GM12878 (cell line): ENCODE measurements around the gene CALHM3. TPM values are rescaled to one million over a fixed set of nuclear protein-coding genes. Genes with fewer than 3 reads are reported as not detected.

Experiments
- ATAC-seq: fragments of 200-7000 bp; cut with Tn5 transposase; 3 replicates; pipeline ENCODE4 v1.9.1; 2020; ENCODE audit warnings: mild to moderate bottlenecking, moderate library complexity
- BruUV-seq: library from RNA; stranded (reverse); fragments of 400-500 nt; replicated peaks from 2 replicates; lab custom pipeline; 2021; lab: Mats Ljungman, UMichigan
- CTCF ChIA-PET: fragments of 300-600 bp; sonication (Branson Sonifier 250); formaldehyde crosslinking; extraction: SDS; loops from one replicate; lab custom pipeline; 2021; ENCODE audit warnings: inconsistent platforms; lab: Yijun Ruan, JAX
- POLR2A ChIA-PET: fragments of 350-600 bp; formaldehyde crosslinking; extraction: SDS; loops from one replicate; lab custom pipeline; 2021; ENCODE audit warnings: inconsistent platforms; lab: Charles Lee
- RAD21 ChIA-PET: fragments of 300-600 bp; sonication (Branson Sonifier 250); formaldehyde crosslinking; loops from one replicate; lab custom pipeline; 2023; ENCODE audit warnings: antibody characterized with exemption; ENCODE audit not compliant: unreplicated experiment; lab: Charles Lee
- SMC1A ChIA-PET: fragments of 300-600 bp; sonication (Branson Sonifier 250); formaldehyde crosslinking; loops from one replicate; lab custom pipeline; 2023; ENCODE audit not compliant: unreplicated experiment, uncharacterized antibody; lab: Charles Lee
- DNase-seq: peaks from one replicate; pipeline ENCODE4 v3.0.0-alpha.2; 2011; ENCODE audit warnings: low read depth, low spot score
- FAIRE-seq: peaks from 3 replicates; lab custom pipeline; 2011; peaks lifted over from hg19 to GRCh38; lab: Jason Lieb, UNC
- H2AFZ ChIP-seq: 2 replicates; pipeline ENCODE4 v1.6.0; 2011; ENCODE audit warnings: low read depth, low read length, control low read depth; ENCODE audit not compliant: control insufficient read depth
- H3K27ac ChIP-seq: 2 replicates; pipeline ENCODE4 v1.5.1; 2011; ENCODE audit warnings: control low read depth; ENCODE audit not compliant: control insufficient read depth, insufficient read depth
- H3K27me3 ChIP-seq, 2 experiments: replicated peaks in 1 of 2; 2 replicates each; pipeline versions ENCODE4 v1.6.0 to v1.6.1; 2011; ENCODE audit warnings: low read length in 1 of 2; ENCODE audit not compliant: control insufficient read depth in 2 of 2, insufficient read depth in 2 of 2
- H3K36me3 ChIP-seq, 2 experiments: 2 replicates each; pipeline ENCODE4 v1.5.1; 2011; ENCODE audit warnings: low read length in 1 of 2; ENCODE audit not compliant: control insufficient read depth in 2 of 2, insufficient read depth in 2 of 2
- H3K4me1 ChIP-seq: 2 replicates; pipeline ENCODE4 v1.6.1; 2011; ENCODE audit warnings: mild to moderate bottlenecking, low read length, moderate library complexity, mixed read lengths; ENCODE audit not compliant: control insufficient read depth, insufficient read depth
- H3K4me2 ChIP-seq: 2 replicates; pipeline ENCODE4 v1.6.0; 2011; ENCODE audit warnings: control low read depth; ENCODE audit not compliant: control insufficient read depth, insufficient read depth
- H3K4me3 ChIP-seq: fragments of 200-600 bp; sonication (generic); 2 replicates; pipeline ENCODE4 v1.5.1; 2016
- H3K79me2 ChIP-seq: 2 replicates; pipeline ENCODE4 v1.6.0; 2011; ENCODE audit warnings: low read length; ENCODE audit not compliant: control insufficient read depth, insufficient read depth
- H3K9ac ChIP-seq: 2 replicates; pipeline ENCODE4 v1.8.0; 2011; ENCODE audit warnings: low read length, control low read depth, mixed read lengths; ENCODE audit not compliant: control insufficient read depth, insufficient read depth
- H3K9me3 ChIP-seq: replicated peaks from 3 replicates; pipeline ENCODE4 v1.5.1; 2011; ENCODE audit warnings: mild to moderate bottlenecking, low read length; ENCODE audit not compliant: control insufficient read depth, insufficient read depth
- H4K20me1 ChIP-seq: 2 replicates; pipeline ENCODE4 v1.6.0; 2011; ENCODE audit not compliant: control insufficient read depth, insufficient read depth
- CBX3 ChIP-seq: fragments of 200-600 bp; sonication (generic); IDR thresholded peaks from 2 replicates; pipeline ENCODE4 v1.6.1; 2016; ENCODE audit warnings: low read depth, borderline replicate concordance
- CBX5 ChIP-seq: sonication (generic); IDR thresholded peaks from 2 replicates; pipeline ENCODE4 v1.6.1; 2016; ENCODE audit warnings: low read depth, moderate library complexity, mild to moderate bottlenecking, inconsistent platforms
- CHD4 ChIP-seq: fragments of 200-600 bp; sonication (generic); IDR thresholded peaks from 2 replicates; pipeline ENCODE4 v1.6.1; 2016; ENCODE audit warnings: mild to moderate bottlenecking
- ESRRA ChIP-seq: IDR thresholded peaks from 2 replicates; pipeline ENCODE4 v1.6.1; 2012; ENCODE audit warnings: mild to moderate bottlenecking, low read length, improper control_type of control experiment
- IKZF1 ChIP-seq: fragments of 450-650 bp; conservative IDR thresholded peaks from 2 replicates; pipeline ENCODE4 v1.6.1; 2017; ENCODE audit warnings: antibody characterized with exemption, mild to moderate bottlenecking
- MXI1 ChIP-seq: fragments of 150-350 bp; IDR thresholded peaks from 2 replicates; pipeline ENCODE4 v1.6.1; 2011; ENCODE audit warnings: low read depth, mild to moderate bottlenecking, inconsistent platforms, low read length, improper control_type of control experiment
- MYC ChIP-seq: IDR thresholded peaks from 2 replicates; pipeline ENCODE4 v1.6.1; 2011; ENCODE audit warnings: mild to moderate bottlenecking, low read length, moderate library complexity, inconsistent platforms; ENCODE audit not compliant: insufficient read depth, insufficient replicate concordance, insufficient read length, severe bottlenecking
- NFXL1 ChIP-seq: fragments of 450-650 bp; IDR thresholded peaks from 2 replicates; pipeline ENCODE4 v1.6.1; 2017; ENCODE audit warnings: antibody characterized with exemption, mild to moderate bottlenecking, borderline replicate concordance
- RAD51 ChIP-seq: fragments of 450-650 bp; IDR thresholded peaks from 2 replicates; pipeline ENCODE4 v1.6.1; 2016; ENCODE audit warnings: moderate library complexity, mild to moderate bottlenecking, inconsistent platforms
- RBBP5 ChIP-seq: fragments of 200-600 bp; sonication (generic); conservative IDR thresholded peaks from 2 replicates; pipeline ENCODE4 v1.6.1; 2016
- SPI1 ChIP-seq: IDR thresholded peaks from 2 replicates; pipeline ENCODE4 v1.6.1; 2011; ENCODE audit warnings: low read depth, mild to moderate bottlenecking, low read length, moderate library complexity, borderline replicate concordance; ENCODE audit not compliant: insufficient read depth
- STAT1 ChIP-seq: fragments of 450-650 bp; conservative IDR thresholded peaks from 2 replicates; pipeline ENCODE4 v1.6.1; 2014; ENCODE audit warnings: antibody characterized with exemption, mild to moderate bottlenecking
- TCF12 ChIP-seq: IDR thresholded peaks from 2 replicates; pipeline ENCODE4 v1.6.1; 2011; ENCODE audit warnings: low read depth, mild to moderate bottlenecking, low read length
- WGBS: methylation state at CpG from one replicate; pipeline ENCODE4 v1.1.6; 2016; ENCODE audit warnings: low lambda C conversion rate; ENCODE audit not compliant: insufficient replicate concordance, insufficient coverage; ENCODE audit errors: missing lambda C conversion rate; 5-methylcytosine and 5-hydroxymethylcytosine counted together
- in situ Hi-C: fragments of 300-500 bp; cut with MboI; formaldehyde crosslinking; loops from 9 replicates; pipeline ENCODE4 v1.14.3; 2018; ENCODE audit warnings: mixed read lengths
- intact Hi-C: fragments of 100-400 bp; cut with micrococcal nuclease; formaldehyde crosslinking; loops from one replicate; pipeline ENCODE4 v1.14.2; 2022; ENCODE audit not compliant: unreplicated experiment
- polyA plus RNA-seq, 11 experiments: library from polyadenylated mRNA; depleted of rRNA in 4 of 11; unstranded in 6 of 11; stranded (reverse) in 5 of 11; fragments of >200 nt; fragmentation: Nextera tagmentation in 4 of 11; fragmentation: Illumina TruSeq in 1 of 11; extraction: Ambion mirVana in 4 of 11; extraction: Trizol in 1 of 11; gene quantifications; 1 replicate in 1 of 11; 2 replicates in 10 of 11; pipeline versions ENCODE4 v1.2.1 to v1.2.3, GENCODE V29; 2011 to 2016; ENCODE audit warnings: inconsistent platforms in 2 of 11, missing spikeins in 2 of 11, low read depth in 1 of 11
- total RNA-seq, 4 experiments: library from RNA; depleted of rRNA in 3 of 4; stranded (reverse); fragments of >200 nt in 3 of 4; fragmentation: Illumina TruSeq in 1 of 4; extraction: Trizol in 1 of 4; gene quantifications; 2 replicates each; pipeline versions ENCODE4 v1.2.1 to v1.2.3, GENCODE V29; 2013 to 2021
- TF ChIP-seq, protein P1 (sequence below): IDR thresholded peaks from 2 replicates; pipeline ENCODE4 v1.6.1; 2012; ENCODE audit warnings: mild to moderate bottlenecking, low read depth, low read length

Gene CALHM3
- total and polyA plus RNA-seq, 10 of the 15 experiments (the other 5 are each of a cell fraction or from before 2014, with no cell fraction given) = 0.03 to 0.42 (median 0.11) TPM; not detected in 5

DNA sequence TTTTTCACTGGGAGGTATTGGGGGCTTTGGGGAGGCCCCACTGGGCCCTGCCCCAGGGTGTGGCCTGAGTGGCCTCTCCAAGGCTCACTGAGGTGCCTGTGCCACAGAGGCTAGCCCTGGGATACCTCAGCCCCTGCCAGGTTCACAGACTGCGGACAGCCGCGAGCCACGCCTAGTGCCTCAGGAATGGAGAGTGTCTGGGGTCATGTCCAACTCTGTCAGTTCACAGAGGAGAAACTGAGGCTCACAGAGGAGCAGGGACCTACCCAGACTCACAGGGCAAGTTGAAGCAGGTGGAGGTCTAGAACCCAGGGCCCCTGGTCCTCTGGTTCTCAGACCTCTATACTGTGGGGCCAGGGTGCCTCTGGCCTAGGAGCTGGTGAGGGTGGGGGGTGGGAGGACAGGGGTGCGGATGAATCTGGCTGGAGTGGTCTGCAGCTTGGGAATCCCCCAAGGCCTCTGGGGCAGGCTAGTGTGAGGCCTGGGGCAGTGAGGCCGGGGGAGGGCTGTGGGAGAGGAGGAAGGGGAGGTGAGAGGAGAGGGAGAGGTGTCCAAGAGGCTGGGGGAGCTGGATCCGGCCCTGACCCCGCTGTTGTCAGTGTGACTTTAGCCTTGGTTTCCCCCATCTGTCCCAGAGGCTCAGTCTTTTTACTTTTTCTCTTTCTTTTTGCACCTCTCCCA, 34.5 kb upstream of the CALHM3 start:
- no peak overlapping the region for H3K4me3 ChIP-seq
- H3K36me3 ChIP-seq = no peaks in the 10 kb centered on the region
- CTCF ChIA-PET = interaction anchor here (1.0 kb wide), 1 partner anchor 15 kb away, joined by 3 read pairs; no protein-coding TSS in a partner anchor
- DNase-seq (no peak), FAIRE-seq (no peak), ATAC-seq (no peak)
- H3K4me2 ChIP-seq = no peak overlapping the region
- intact Hi-C loops (no loop called here), in situ Hi-C loops (no loop called here)
- H3K79me2 ChIP-seq = no peaks in the 10 kb centered on the region
- POLR2A ChIA-PET = no interaction called here
- WGBS = 96% methylated on average over 7 of the region's 8 CpGs
- RAD21 ChIA-PET = no interaction called here
- H3K4me1 ChIP-seq = peaks cover 10% of the 10 kb centered on the region
- peaks cover 0 to 2% of the 10 kb centered on the region in 2 experiments; a peak in 1 of 4 replicates for H3K27me3 ChIP-seq
- SMC1A ChIA-PET = interaction anchor here (1.2 kb wide), 1 partner anchor 9 kb away, joined by 3 read pairs; no protein-coding TSS in a partner anchor
- TF ChIP-seq STAT1 (no peak), CHD4 (no peak), TCF12 (no peak), IKZF1 (no peak), CBX3 (no peak), NFXL1 (no peak), RBBP5 (no peak), SPI1 (no peak), RAD51 (no peak), ESRRA (no peak), CBX5 (no peak), MXI1 (no peak), MYC (no peak)
- TF ChIP-seq, protein P1, sequence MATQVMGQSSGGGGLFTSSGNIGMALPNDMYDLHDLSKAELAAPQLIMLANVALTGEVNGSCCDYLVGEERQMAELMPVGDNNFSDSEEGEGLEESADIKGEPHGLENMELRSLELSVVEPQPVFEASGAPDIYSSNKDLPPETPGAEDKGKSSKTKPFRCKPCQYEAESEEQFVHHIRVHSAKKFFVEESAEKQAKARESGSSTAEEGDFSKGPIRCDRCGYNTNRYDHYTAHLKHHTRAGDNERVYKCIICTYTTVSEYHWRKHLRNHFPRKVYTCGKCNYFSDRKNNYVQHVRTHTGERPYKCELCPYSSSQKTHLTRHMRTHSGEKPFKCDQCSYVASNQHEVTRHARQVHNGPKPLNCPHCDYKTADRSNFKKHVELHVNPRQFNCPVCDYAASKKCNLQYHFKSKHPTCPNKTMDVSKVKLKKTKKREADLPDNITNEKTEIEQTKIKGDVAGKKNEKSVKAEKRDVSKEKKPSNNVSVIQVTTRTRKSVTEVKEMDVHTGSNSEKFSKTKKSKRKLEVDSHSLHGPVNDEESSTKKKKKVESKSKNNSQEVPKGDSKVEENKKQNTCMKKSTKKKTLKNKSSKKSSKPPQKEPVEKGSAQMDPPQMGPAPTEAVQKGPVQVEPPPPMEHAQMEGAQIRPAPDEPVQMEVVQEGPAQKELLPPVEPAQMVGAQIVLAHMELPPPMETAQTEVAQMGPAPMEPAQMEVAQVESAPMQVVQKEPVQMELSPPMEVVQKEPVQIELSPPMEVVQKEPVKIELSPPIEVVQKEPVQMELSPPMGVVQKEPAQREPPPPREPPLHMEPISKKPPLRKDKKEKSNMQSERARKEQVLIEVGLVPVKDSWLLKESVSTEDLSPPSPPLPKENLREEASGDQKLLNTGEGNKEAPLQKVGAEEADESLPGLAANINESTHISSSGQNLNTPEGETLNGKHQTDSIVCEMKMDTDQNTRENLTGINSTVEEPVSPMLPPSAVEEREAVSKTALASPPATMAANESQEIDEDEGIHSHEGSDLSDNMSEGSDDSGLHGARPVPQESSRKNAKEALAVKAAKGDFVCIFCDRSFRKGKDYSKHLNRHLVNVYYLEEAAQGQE = no peak
- H3K9ac ChIP-seq = no peak overlapping the region
- no peaks in the 10 kb centered on the region for H4K20me1 ChIP-seq
- no peak overlapping the region for H3K27ac ChIP-seq
- no TSS peak for BruUV-seq
- H3K9me3 ChIP-seq = no peaks in the 10 kb centered on the region
- H2AFZ ChIP-seq = no peak overlapping the region
